ENCODE measurements around the gene SMNDC1.

Gene SMNDC1

DNA sequence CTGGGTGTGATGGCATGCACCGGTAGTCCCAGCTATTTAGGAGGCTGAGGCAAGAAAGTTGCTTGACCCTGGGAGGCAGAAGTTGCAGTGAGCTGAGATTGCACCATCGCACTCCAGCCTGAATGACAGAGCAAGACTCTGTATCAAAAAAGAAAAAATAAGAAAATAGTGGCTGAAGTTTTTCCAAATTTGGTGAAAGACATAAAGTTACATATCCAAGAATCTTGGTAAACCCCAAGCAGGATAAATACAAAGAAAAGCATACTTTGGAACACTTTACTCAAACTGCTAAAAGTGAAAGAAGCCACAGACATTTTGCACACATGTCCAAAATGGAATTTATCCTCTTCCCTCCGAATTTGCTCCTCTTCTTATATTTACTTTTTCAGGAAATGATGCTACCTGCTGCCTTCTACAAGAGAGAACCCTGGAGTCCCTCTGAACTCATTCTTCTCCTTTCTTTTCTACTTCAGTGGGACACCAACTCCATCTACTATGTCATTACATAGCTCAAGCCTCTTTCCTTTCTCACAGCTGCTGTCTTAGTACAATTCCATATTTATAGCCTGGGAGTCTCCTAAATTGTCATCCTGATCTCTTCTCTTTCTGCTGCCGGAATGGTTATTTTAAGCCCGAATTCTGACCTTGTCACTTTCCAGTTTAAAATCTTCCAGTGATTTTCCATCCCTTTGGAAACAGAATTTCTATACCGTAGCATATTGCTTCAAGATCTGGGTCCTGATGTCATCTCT lies 17.3 kb upstream of the SMNDC1 start:
- H4K20me1 ChIP-seq (ENCODE audit: insufficient read depth, low read length): no peaks in the 10 kb centered on the region
- H2AFZ ChIP-seq (ENCODE audit: low read length): no peak overlapping the region
- H3K79me2 ChIP-seq (ENCODE audit: low read length): no peaks in the 10 kb centered on the region
- H3K4me1 ChIP-seq (ENCODE audit: low read length): no peaks in the 10 kb centered on the region
- no peaks in the 10 kb centered on the region for H3K36me3 ChIP-seq (replicated peaks; ENCODE audit: insufficient read depth, low read length)
- H3K9me2 ChIP-seq (replicated peaks; ENCODE audit: insufficient read depth, low read length): no peaks in the 10 kb centered on the region
- no peak overlapping the region for H3K9ac ChIP-seq (ENCODE audit: low read length)
- H3K27me3 ChIP-seq (replicated peaks; ENCODE audit: insufficient read depth, low read length): no peaks in the 10 kb centered on the region
- no peaks in the 10 kb centered on the region for H3F3A ChIP-seq (ENCODE audit: insufficient read depth, low read length)
- TF ChIP-seq EZH2 (optimal IDR thresholded peaks at IDR 0.05; ENCODE audit: low read depth, low read length) (no peak), EZH2phosphoT487 (IDR thresholded peaks at IDR 0.05; ENCODE audit: low read length) (no peak)
- TF ChIP-seq, protein P1, sequence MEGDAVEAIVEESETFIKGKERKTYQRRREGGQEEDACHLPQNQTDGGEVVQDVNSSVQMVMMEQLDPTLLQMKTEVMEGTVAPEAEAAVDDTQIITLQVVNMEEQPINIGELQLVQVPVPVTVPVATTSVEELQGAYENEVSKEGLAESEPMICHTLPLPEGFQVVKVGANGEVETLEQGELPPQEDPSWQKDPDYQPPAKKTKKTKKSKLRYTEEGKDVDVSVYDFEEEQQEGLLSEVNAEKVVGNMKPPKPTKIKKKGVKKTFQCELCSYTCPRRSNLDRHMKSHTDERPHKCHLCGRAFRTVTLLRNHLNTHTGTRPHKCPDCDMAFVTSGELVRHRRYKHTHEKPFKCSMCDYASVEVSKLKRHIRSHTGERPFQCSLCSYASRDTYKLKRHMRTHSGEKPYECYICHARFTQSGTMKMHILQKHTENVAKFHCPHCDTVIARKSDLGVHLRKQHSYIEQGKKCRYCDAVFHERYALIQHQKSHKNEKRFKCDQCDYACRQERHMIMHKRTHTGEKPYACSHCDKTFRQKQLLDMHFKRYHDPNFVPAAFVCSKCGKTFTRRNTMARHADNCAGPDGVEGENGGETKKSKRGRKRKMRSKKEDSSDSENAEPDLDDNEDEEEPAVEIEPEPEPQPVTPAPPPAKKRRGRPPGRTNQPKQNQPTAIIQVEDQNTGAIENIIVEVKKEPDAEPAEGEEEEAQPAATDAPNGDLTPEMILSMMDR (IDR thresholded peaks at IDR 0.05; ENCODE audit: low read length): no peak
- no peak overlapping the region for H3K4me2 ChIP-seq (ENCODE audit: low read depth, low read length)
- no peaks in the 10 kb centered on the region for H3K9me3 ChIP-seq (replicated peaks; ENCODE audit: insufficient read depth, low read length)
- H3K27ac ChIP-seq (ENCODE audit: low read length): no peak overlapping the region
- DNase-seq: no peak
- no peak overlapping the region for H3K4me3 ChIP-seq (ENCODE audit: low read length)

DNA sequence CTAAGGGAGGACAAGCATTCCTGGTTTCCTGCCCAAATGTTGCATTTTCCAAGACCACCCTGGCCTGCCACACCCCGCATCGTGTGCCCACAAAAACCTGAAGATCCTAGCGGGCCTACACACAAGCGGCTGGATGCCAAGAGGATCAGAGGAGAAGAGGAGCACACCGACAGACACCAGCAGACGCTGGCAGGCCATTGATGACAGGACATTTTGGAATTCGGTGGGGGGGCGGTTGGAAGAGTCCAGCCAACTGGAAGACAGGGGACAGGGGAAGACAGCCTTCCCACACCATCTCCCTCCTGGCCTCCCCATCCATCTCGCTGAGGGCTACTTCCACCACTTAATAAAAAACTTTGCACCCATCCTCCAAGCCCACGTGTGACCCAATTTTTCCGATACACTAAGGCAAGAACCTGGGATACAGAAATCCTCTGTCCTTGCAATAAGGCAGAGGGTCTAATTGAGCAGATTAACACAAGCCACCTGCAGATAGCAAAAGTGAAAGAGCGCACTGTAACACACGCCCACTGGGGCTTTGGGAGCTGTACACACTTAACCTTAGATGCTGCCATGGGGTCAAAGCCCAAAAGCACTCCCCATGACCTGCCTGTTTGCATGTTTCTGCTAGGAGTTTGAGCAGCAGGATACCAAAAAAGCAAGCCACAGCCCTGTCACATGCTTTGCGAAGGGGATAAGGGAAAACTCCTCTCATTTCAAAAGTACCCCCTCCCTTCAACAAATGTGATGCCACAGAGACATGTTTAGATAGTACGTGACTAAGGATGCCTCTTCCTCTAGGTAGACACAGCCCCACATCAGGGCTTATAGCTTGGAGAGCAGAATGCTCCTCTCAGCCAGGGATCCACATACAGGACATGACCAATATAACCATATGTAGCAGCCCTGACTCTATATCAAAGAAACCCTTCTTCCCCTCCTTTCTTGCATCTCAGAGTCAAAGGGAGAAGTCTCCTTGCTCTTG lies 13.4 kb upstream of the SMNDC1 start:
- Histone ChIP-seq H3K79me2 (ENCODE audit: low read length) (no peaks in the 10 kb centered on the region), H4K20me1 (ENCODE audit: insufficient read depth, low read length) (no peaks in the 10 kb centered on the region), H2AFZ (ENCODE audit: low read length) (no peak overlapping the region), H3K4me1 (ENCODE audit: low read length) (no peaks in the 10 kb centered on the region), H3K36me3 (replicated peaks; ENCODE audit: insufficient read depth, low read length) (no peaks in the 10 kb centered on the region), H3K27ac (ENCODE audit: low read length) (no peak overlapping the region), H3K4me2 (ENCODE audit: low read depth, low read length) (no peak overlapping the region), H3F3A (ENCODE audit: insufficient read depth, low read length) (no peaks in the 10 kb centered on the region), H3K4me3 (ENCODE audit: low read length) (no peak overlapping the region), H3K9ac (ENCODE audit: low read length) (no peak overlapping the region), H3K27me3 (replicated peaks; ENCODE audit: insufficient read depth, low read length) (no peaks in the 10 kb centered on the region), H3K9me2 (replicated peaks; ENCODE audit: insufficient read depth, low read length) (no peaks in the 10 kb centered on the region), H3K9me3 (replicated peaks; ENCODE audit: insufficient read depth, low read length) (no peaks in the 10 kb centered on the region)
- TF ChIP-seq EZH2phosphoT487 (IDR thresholded peaks at IDR 0.05; ENCODE audit: low read length): no peak
- TF ChIP-seq, protein P1 (IDR thresholded peaks at IDR 0.05; ENCODE audit: low read length): no peak
- TF ChIP-seq EZH2 (optimal IDR thresholded peaks at IDR 0.05; ENCODE audit: low read depth, low read length): no peak
- no peak for DNase-seq

DNA sequence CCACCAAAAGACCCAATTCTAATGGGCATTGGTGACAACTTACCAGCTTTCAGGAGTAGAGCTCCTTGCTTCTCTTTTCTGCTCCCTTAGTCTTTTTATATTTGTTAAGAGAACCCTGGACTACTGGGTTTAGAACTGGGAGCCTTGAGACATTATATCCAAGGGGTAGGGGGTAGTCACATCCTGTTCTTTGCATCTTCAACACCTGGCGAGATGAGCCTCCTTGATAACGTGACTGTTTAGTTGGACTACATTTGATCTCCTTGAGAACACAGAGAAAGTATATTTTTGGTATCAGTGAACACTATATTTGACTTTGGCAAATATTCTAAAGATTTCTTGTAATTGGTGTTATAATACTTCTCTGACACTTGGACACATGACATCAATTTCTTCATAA lies 9.0 kb upstream of the SMNDC1 start:
- Histone ChIP-seq H3K4me2 (ENCODE audit: low read depth, low read length) (no peak overlapping the region), H3K27ac (ENCODE audit: low read length) (no peak overlapping the region), H3K4me3 (ENCODE audit: low read length) (no peak overlapping the region), H3K9me3 (replicated peaks; ENCODE audit: insufficient read depth, low read length) (no peaks in the 10 kb centered on the region), H3K4me1 (ENCODE audit: low read length) (0 out of 2 replicates have a peak, but pooled peaks cover 13% of the 10 kb centered on the region), H3K9me2 (replicated peaks; ENCODE audit: insufficient read depth, low read length) (no peaks in the 10 kb centered on the region), H3F3A (ENCODE audit: insufficient read depth, low read length) (no peaks in the 10 kb centered on the region), H3K36me3 (replicated peaks; ENCODE audit: insufficient read depth, low read length) (no peaks in the 10 kb centered on the region), H3K27me3 (replicated peaks; ENCODE audit: insufficient read depth, low read length) (no peaks in the 10 kb centered on the region), H2AFZ (ENCODE audit: low read length) (no peak overlapping the region), H3K79me2 (ENCODE audit: low read length) (no peaks in the 10 kb centered on the region), H3K9ac (ENCODE audit: low read length) (no peak overlapping the region), H4K20me1 (ENCODE audit: insufficient read depth, low read length) (no peaks in the 10 kb centered on the region)
- DNase-seq: no peak
- TF ChIP-seq, protein P1 (IDR thresholded peaks at IDR 0.05; ENCODE audit: low read length): no peak
- no peak for TF ChIP-seq EZH2phosphoT487 (IDR thresholded peaks at IDR 0.05; ENCODE audit: low read length)
- no peak for TF ChIP-seq EZH2 (optimal IDR thresholded peaks at IDR 0.05; ENCODE audit: low read depth, low read length)

Data from MM.1S (cell line).